Breast epithelium (tissue), 3 donors: ENCODE measurements around the gene ZBTB40.

Experiments used
- CTCF ChIP-seq, 3 donors: fragments of 450-650 bp; IDR thresholded peaks; one replicate each; pipeline ENCODE4 v1.5.1; 2016 to 2017; ENCODE audit warnings: antibody characterized with exemption in 3 of 3, mild to moderate bottlenecking in 3 of 3, moderate library complexity in 3 of 3
- POLR2A ChIP-seq: fragments of 450-650 bp; IDR thresholded peaks from one replicate; pipeline ENCODE4 v1.6.1; 2016; ENCODE audit warnings: antibody characterized with exemption, mild to moderate bottlenecking, moderate library complexity

- TF ChIP-seq CTCF (IDR thresholded peaks at IDR 0.05) (no peak), POLR2A (no peak)
Measured at GRCh38 chr1:22569269-22569668, 117.6 kb downstream of the ZBTB40 start.
